Ramos (cell line): ENCODE results near the gene WDR18.

Source experiments
- in situ Hi-C: fragments of 300-500 bp; cut with MboI; formaldehyde crosslinking; loops from one replicate; pipeline ENCODE4 v1.14.3; 2022; ENCODE audit warnings: low sequenced_read_pairs; ENCODE audit not compliant: unreplicated experiment

Gene WDR18

GRCh38 chr19:1004204-1004802, 20.2 kb downstream of the WDR18 start:
- in situ Hi-C loops: no loop called here

GRCh38 chr19:1004803-1005664, 20.9 kb downstream of the WDR18 start:
- in situ Hi-C loops: no loop called here

- in situ Hi-C loops: no loop called here
Measured at GRCh38 chr19:1006711-1007398, 22.7 kb downstream of the WDR18 start.

- in situ Hi-C loops: no loop called here
Measured at GRCh38 chr19:1007399-1008251, 23.5 kb downstream of the WDR18 start.

GRCh38 chr19:1008268-1009040, 24.3 kb downstream of the WDR18 start:
- in situ Hi-C loops: no loop called here

GRCh38 chr19:1009041-1009980, 25.2 kb downstream of the WDR18 start:
- in situ Hi-C loops: no loop called here

- in situ Hi-C loops: no loop called here
Measured at GRCh38 chr19:1009981-1010538, 25.9 kb downstream of the WDR18 start.

- in situ Hi-C loops: no loop called here
Measured at GRCh38 chr19:1010586-1011510, 26.7 kb downstream of the WDR18 start.

GRCh38 chr19:1011831-1012333, 27.7 kb downstream of the WDR18 start:
- in situ Hi-C loops: no loop called here

GRCh38 chr19:1012334-1012733, 28.2 kb downstream of the WDR18 start:
- in situ Hi-C loops: no loop called here

- in situ Hi-C loops: no loop called here
Measured at GRCh38 chr19:1013218-1013617, 29.1 kb downstream of the WDR18 start.

GRCh38 chr19:1014161-1015060, 30.3 kb downstream of the WDR18 start:
- in situ Hi-C loops: no loop called here

GRCh38 chr19:1015061-1015781, 31.1 kb downstream of the WDR18 start:
- in situ Hi-C loops: no loop called here

- in situ Hi-C loops: no loop called here
Measured at GRCh38 chr19:1015782-1016646, 31.9 kb downstream of the WDR18 start.
